PFSK-1 (cell line): Measurements from ENCODE around the gene TMPRSS11E.

ENCODE experiments used
- POLR2AphosphoS5 ChIP-seq: IDR thresholded peaks from 2 replicates; pipeline ENCODE4 v1.6.1; 2012; ENCODE audit warnings: low read depth, mild to moderate bottlenecking, control low read depth, low read length, moderate library complexity
- REST ChIP-seq, 2 experiments: IDR thresholded peaks; 2 replicates each; pipeline versions ENCODE4 v1.6.1 to v1.8.0; 2011 to 2012; ENCODE audit warnings: low read depth in 2 of 2, low read length in 2 of 2, control low read depth in 1 of 2, inconsistent platforms in 1 of 2, mild to moderate bottlenecking in 1 of 2, moderate library complexity in 1 of 2; ENCODE audit not compliant: insufficient read depth in 1 of 2
- SIN3A ChIP-seq: IDR thresholded peaks from 2 replicates; pipeline ENCODE4 v1.6.1; 2012; ENCODE audit warnings: mild to moderate bottlenecking, low read length, moderate library complexity, borderline replicate concordance; ENCODE audit not compliant: insufficient read depth
- TAF1 ChIP-seq: IDR thresholded peaks from 2 replicates; pipeline ENCODE4 v1.6.1; 2012; ENCODE audit warnings: low read length, control low read depth, borderline replicate concordance; ENCODE audit not compliant: insufficient read depth

GRCh38 chr4:68535974-68536373 lies 88.7 kb downstream of the TMPRSS11E start:
- TF ChIP-seq REST (IDR thresholded peaks at IDR 0.05; ENCODE audit: insufficient read depth in 1 of 2, low read depth in 2 of 2, low read length in 2 of 2) = no peak
- TF ChIP-seq POLR2AphosphoS5 = no peak
- no peak for TF ChIP-seq SIN3A
- no peak for TF ChIP-seq TAF1
